ENCODE results near the gene GTF3C2. TPM values are rescaled to one million over a fixed set of nuclear protein-coding genes. Genes with fewer than 3 reads are reported as not detected.

The GTF3C2 gene
- total RNA-seq, 1 experiment from 2014 or later, result 109 TPM

- H2BK12ac ChIP-seq (ENCODE audit: insufficient read length, low read depth, low read length), result no peak overlapping the region
- no peak overlapping the region for H3K4me2 ChIP-seq (ENCODE audit: insufficient read depth, insufficient read length, low read length)
- H3T11ph ChIP-seq (ENCODE audit: low read length), result no peak overlapping the region
- no peak overlapping the region for H4K5ac ChIP-seq (ENCODE audit: insufficient read length, low read depth, low read length)
- no peak for TF ChIP-seq CTCF (conservative IDR thresholded peaks at IDR 0.05)
- no CpG with 5 or more reads among the region's 5 CpGs for WGBS (ENCODE audit: extremely low coverage, insufficient read length, low lambda C conversion rate)
- H3K27me3 Mint-ChIP-seq (ENCODE audit: low read depth), result no peaks in the 10 kb centered on the region
- H3K4me1 Mint-ChIP-seq, result peaks cover 13 to 19% of the 10 kb centered on the region in 2 experiments
- H4K91ac ChIP-seq (ENCODE audit: insufficient read length, low read depth, low read length), result no peak overlapping the region
- no peak overlapping the region for H3K27ac ChIP-seq (ENCODE audit: insufficient read length, low read depth, low read length)
- no peak overlapping the region for H3K9ac ChIP-seq (ENCODE audit: extremely low read depth, insufficient read length, low read length)
- H3K9me3 Mint-ChIP-seq, result peaks cover 0 to 2% of the 10 kb centered on the region in 2 experiments; a peak in 2 of 5 replicates
- no peak overlapping the region for H4K8ac ChIP-seq (replicated peaks; ENCODE audit: insufficient read length, low read depth, low read length)
- H3K23me2 ChIP-seq (ENCODE audit: insufficient read length, low read depth, low read length, poor library complexity, severe bottlenecking), result peaks cover 10% of the 10 kb centered on the region
- no peaks in the 10 kb centered on the region for H3K27me3 ChIP-seq (ENCODE audit: insufficient read depth, low read length)
- no peak overlapping the region for H3K56ac ChIP-seq (ENCODE audit: insufficient read length, low read depth, low read length)
- H3K79me1 ChIP-seq (ENCODE audit: insufficient read depth, low read depth, low read length, poor library complexity, severe bottlenecking), result no peaks in the 10 kb centered on the region
- H3K79me2 ChIP-seq (ENCODE audit: insufficient read depth, low read length), result no peaks in the 10 kb centered on the region
- H3K4me1 ChIP-seq (ENCODE audit: insufficient read depth, low read length), result 0 out of 2 replicates have a peak, but pooled peaks cover 2% of the 10 kb centered on the region
- H3K18ac ChIP-seq (ENCODE audit: insufficient read length, low read depth, low read length), result no peak overlapping the region
- H2BK120ac ChIP-seq (ENCODE audit: low read depth, low read length, poor library complexity, severe bottlenecking), result no peak overlapping the region
- H3K4me3 Mint-ChIP-seq, result peak overlapping the region; percentile 4 to 21; a peak in 4 of 5 replicates
- no peaks in the 10 kb centered on the region for H3K9me3 ChIP-seq (ENCODE audit: control insufficient read depth, low read depth, low read length)
- H4K20me1 ChIP-seq (ENCODE audit: control insufficient read depth, insufficient read depth, insufficient read length), result no peaks in the 10 kb centered on the region
- no peak overlapping the region for H2BK15ac ChIP-seq (ENCODE audit: low read depth, low read length)
- H3K23ac ChIP-seq (ENCODE audit: insufficient read length, low read depth, low read length), result no peak overlapping the region
- H2AK5ac ChIP-seq (ENCODE audit: insufficient read length, low read length), result no peak overlapping the region
- H3K14ac ChIP-seq (ENCODE audit: insufficient read depth, low read length), result no peak overlapping the region
- H2BK20ac ChIP-seq (ENCODE audit: low read depth, low read length, poor library complexity, severe bottlenecking), result no peak overlapping the region
- H3K27ac Mint-ChIP-seq, result peak overlapping the region in 2 of 3 experiments; percentile 14 to 61; a peak in 3 of 7 replicates
- DNase-seq, result no peak
- H3K4ac ChIP-seq (ENCODE audit: low read depth, low read length), result no peak overlapping the region
- peaks cover 25 to 43% (median 39%) of the 10 kb centered on the region in 3 experiments for H3K36me3 Mint-ChIP-seq (ENCODE audit: insufficient read depth in 1 of 3, low read depth in 3 of 3)
- H2AFZ ChIP-seq (ENCODE audit: low read length), result no peak overlapping the region
- no peak overlapping the region for H2BK5ac ChIP-seq (ENCODE audit: insufficient read length, low read length)
Measured at GRCh38 chr2:27324720-27325119, 31.8 kb downstream of the GTF3C2 start.
